ENCODE measurements around the gene TSR1.

Gene TSR1

GRCh38 chr17:2337544-2338314, 1.5 kb upstream of the TSR1 start:
- no peak for TF ChIP-seq CTCF (IDR thresholded peaks at IDR 0.05; ENCODE audit: low read length, missing control alignments)
- peak overlapping the region; percentile 95 for H3K4me3 ChIP-seq (replicated peaks; ENCODE audit: low read depth, low read length)
- peak; percentile 54 for DNase-seq (ENCODE audit: low read depth)

DNA sequence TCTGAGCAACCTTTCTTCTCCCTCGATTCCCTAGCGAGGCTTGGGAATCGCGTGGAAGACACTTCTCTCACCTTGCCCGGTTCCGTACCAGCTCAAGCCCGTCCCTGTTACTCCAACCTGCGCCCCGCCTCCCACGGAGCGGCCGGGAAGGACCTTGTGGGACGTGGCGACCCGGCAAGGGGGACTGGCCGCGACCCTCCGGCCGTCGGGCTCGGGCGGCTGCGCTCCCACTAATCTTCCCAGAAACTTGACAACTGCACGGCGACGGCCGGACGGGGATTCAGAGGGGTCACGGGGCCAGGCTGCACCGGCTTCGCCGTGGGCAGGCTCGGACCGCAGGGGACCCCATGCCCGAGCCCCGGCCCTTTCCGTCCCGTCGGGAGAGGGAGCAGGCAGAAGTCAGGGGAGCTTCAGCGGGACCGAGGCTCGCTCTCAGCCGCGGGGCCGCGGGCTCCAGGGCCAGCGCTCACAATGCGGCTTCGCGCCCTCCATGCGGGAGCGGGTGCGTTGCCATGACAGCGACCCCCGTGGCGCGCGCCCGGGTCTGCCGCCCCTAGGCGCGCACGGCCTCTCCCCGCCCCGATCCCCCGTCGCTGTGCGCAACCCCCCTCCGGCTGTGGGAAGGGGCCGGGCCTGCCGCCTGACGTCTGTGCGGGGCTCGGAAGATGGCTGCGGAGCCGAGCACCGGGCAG, 741 bp upstream of the TSR1 start, which contains the start of gene SGSM2:
Gene SGSM2, plus strand, starts transcription at position 650 of the 692 bp plus-strand sequence. CDS start 188 bp downstream, outside the sequence.
- TF ChIP-seq CTCF (IDR thresholded peaks at IDR 0.05; ENCODE audit: low read length, missing control alignments) = no peak

GRCh38 chr17:2335726-2336214, 487 bp downstream of the TSR1 start:
- no peak for TF ChIP-seq CTCF (IDR thresholded peaks at IDR 0.05; ENCODE audit: low read length, missing control alignments)
- peak overlapping the region; percentile 95 for H3K4me3 ChIP-seq (replicated peaks; ENCODE audit: low read depth, low read length)
- DNase-seq (ENCODE audit: low read depth) = no peak

More for the DNA sequence above, 741 bp upstream of the TSR1 start, which contains the start of gene SGSM2:
- peak within 1 kb of the TSS; percentile 95 for H3K4me3 ChIP-seq (replicated peaks; ENCODE audit: low read depth, low read length)
- DNase-seq (ENCODE audit: low read depth) = peak; percentile 45

- no peak for TF ChIP-seq CTCF (IDR thresholded peaks at IDR 0.05; ENCODE audit: low read length, missing control alignments)
- H3K4me3 ChIP-seq (replicated peaks; ENCODE audit: low read depth, low read length) = no peak overlapping the region
- DNase-seq (ENCODE audit: low read depth) = no peak
Measured at GRCh38 chr17:2331303-2331702, 5.0 kb downstream of the TSR1 start.

- no peak for DNase-seq (ENCODE audit: low read depth)
- no peak for TF ChIP-seq CTCF (IDR thresholded peaks at IDR 0.05; ENCODE audit: low read length, missing control alignments)
Measured at GRCh38 chr17:2323629-2324314, 12.5 kb downstream of the TSR1 start.

DNA sequence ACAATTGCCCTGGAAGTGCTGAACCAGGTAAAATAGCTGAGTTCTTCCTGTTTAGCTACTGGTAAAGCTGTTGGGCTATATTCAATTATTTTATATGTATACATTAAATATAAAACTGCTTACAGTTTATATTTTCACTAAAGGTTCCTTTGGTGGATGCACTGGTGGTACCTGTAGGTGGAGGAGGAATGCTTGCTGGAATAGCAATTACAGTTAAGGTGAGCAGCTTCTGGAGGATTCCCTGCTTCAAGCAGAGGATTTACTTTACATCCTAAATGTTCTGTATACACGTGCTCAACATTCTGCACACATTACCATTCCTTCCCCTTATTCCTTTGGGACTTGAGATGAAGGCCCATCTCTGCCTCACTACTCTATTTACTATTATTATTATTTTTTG, 14.9 kb downstream of the TSR1 start:
- no peak overlapping the region for H3K4me3 ChIP-seq (replicated peaks; ENCODE audit: low read depth, low read length)
- DNase-seq (ENCODE audit: low read depth) = no peak
- TF ChIP-seq CTCF (IDR thresholded peaks at IDR 0.05; ENCODE audit: low read length, missing control alignments) = no peak

More at GRCh38 chr17:2323629-2324314, 12.5 kb downstream of the TSR1 start:
- H3K4me3 ChIP-seq (replicated peaks; ENCODE audit: low read depth, low read length) = no peak overlapping the region
